ENCODE data around the gene PBX1. TPM values are rescaled to one million over a fixed set of nuclear protein-coding genes. Genes with fewer than 3 reads are reported as not detected.

The PBX1 gene
- total RNA-seq, 2 donors from 2014 or later = 59.9 to 79.2 TPM

GRCh38 chr1:164716992-164717703, 158.2 kb downstream of the PBX1 start:
- Histone ChIP-seq H3K9me3 (ENCODE audit: control insufficient read depth, low read length) (no peaks in the 10 kb centered on the region), H3K4me3 (ENCODE audit: low read length) (no peak overlapping the region), H3K9ac (ENCODE audit: extremely low read depth, low read length, poor library complexity, severe bottlenecking) (no peak overlapping the region), H3K27me3 (ENCODE audit: control insufficient read depth, insufficient read depth, low read length, poor library complexity, severe bottlenecking) (no peaks in the 10 kb centered on the region), H3K36me3 (ENCODE audit: control insufficient read depth, insufficient read depth, low read length) (no peaks in the 10 kb centered on the region), H3K4me1 (ENCODE audit: control insufficient read depth, insufficient read depth, low read length) (no peaks in the 10 kb centered on the region), H3K27ac (ENCODE audit: low read depth, low read length) (no peak overlapping the region)
- H3K4me3 Mint-ChIP-seq = no peak overlapping the region
- H3K9me3 Mint-ChIP-seq = no peaks in the 10 kb centered on the region
- H3K27ac Mint-ChIP-seq = no peak overlapping the region
- no peaks in the 10 kb centered on the region for H3K27me3 Mint-ChIP-seq (ENCODE audit: insufficient read depth)
- no peaks in the 10 kb centered on the region for H3K36me3 Mint-ChIP-seq (ENCODE audit: low read depth)
- no peak for DNase-seq
- 93 to 94% methylated on average over 5 to 8 of the region's 8 CpGs for WGBS, 2 experiments (ENCODE audit: insufficient coverage in 1 of 2, insufficient read length in 1 of 2)
- TF ChIP-seq CTCF (conservative IDR thresholded peaks at IDR 0.05) = no peak
- H3K4me1 Mint-ChIP-seq = peaks cover 21% of the 10 kb centered on the region

DNA sequence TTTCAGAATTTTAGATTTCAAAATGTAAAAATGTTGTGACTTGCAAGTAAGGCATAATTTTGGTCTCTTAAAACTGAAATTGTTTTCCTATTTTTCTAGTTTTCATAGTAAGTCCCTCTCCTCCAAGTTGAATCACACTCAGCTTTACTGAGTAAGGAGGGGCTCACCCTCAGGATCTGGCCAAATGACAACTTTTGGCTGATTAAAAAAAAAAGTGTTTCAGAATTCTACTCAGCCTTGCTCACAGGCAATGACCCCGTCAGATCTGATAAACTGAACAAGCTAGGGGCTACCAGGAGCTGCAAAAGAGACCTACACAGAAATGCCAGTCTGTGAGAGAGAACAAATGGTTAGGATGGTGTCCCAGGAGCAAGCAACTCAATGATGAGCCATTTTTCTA, 159.8 kb downstream of the PBX1 start:
- H3K9ac ChIP-seq (ENCODE audit: extremely low read depth, low read length, poor library complexity, severe bottlenecking) = no peak overlapping the region
- DNase-seq = no peak
- no peaks in the 10 kb centered on the region for H3K27me3 ChIP-seq (ENCODE audit: control insufficient read depth, insufficient read depth, low read length, poor library complexity, severe bottlenecking)
- Mint-ChIP-seq H3K4me1 (peaks cover 10% of the 10 kb centered on the region), H3K4me3 (no peak overlapping the region), H3K36me3 (ENCODE audit: low read depth) (peaks cover 2% of the 10 kb centered on the region), H3K27me3 (ENCODE audit: insufficient read depth) (no peaks in the 10 kb centered on the region), H3K27ac (no peak overlapping the region), H3K9me3 (no peaks in the 10 kb centered on the region)
- WGBS, 2 experiments (ENCODE audit: insufficient coverage in 1 of 2, insufficient read length in 1 of 2) = 89 to 92% methylated on average over 1 of the region's 1 CpG
- TF ChIP-seq CTCF (conservative IDR thresholded peaks at IDR 0.05) = no peak
- no peaks in the 10 kb centered on the region for H3K9me3 ChIP-seq (ENCODE audit: control insufficient read depth, low read length)
- no peaks in the 10 kb centered on the region for H3K4me1 ChIP-seq (ENCODE audit: control insufficient read depth, insufficient read depth, low read length)
- no peaks in the 10 kb centered on the region for H3K36me3 ChIP-seq (ENCODE audit: control insufficient read depth, insufficient read depth, low read length)
- H3K4me3 ChIP-seq (ENCODE audit: low read length) = no peak overlapping the region
- no peak overlapping the region for H3K27ac ChIP-seq (ENCODE audit: low read depth, low read length)

GRCh38 chr1:164719676-164720439, 160.9 kb downstream of the PBX1 start:
- no peak for TF ChIP-seq CTCF (conservative IDR thresholded peaks at IDR 0.05)
- H3K27me3 ChIP-seq (ENCODE audit: control insufficient read depth, insufficient read depth, low read length, poor library complexity, severe bottlenecking) = no peaks in the 10 kb centered on the region
- DNase-seq = no peak
- Mint-ChIP-seq H3K9me3 (no peaks in the 10 kb centered on the region), H3K36me3 (ENCODE audit: low read depth) (peaks cover 2% of the 10 kb centered on the region), H3K4me3 (no peak overlapping the region), H3K27ac (no peak overlapping the region), H3K27me3 (ENCODE audit: insufficient read depth) (no peaks in the 10 kb centered on the region), H3K4me1 (peaks cover 19% of the 10 kb centered on the region)
- H3K9ac ChIP-seq (ENCODE audit: extremely low read depth, low read length, poor library complexity, severe bottlenecking) = no peak overlapping the region
- H3K4me1 ChIP-seq (ENCODE audit: control insufficient read depth, insufficient read depth, low read length) = no peaks in the 10 kb centered on the region
- 93 to 100% methylated on average over 4 to 8 of the region's 8 CpGs for WGBS, 2 experiments (ENCODE audit: insufficient coverage in 1 of 2, insufficient read length in 1 of 2)
- H3K9me3 ChIP-seq (ENCODE audit: control insufficient read depth, low read length) = no peaks in the 10 kb centered on the region
- no peak overlapping the region for H3K4me3 ChIP-seq (ENCODE audit: low read length)
- no peaks in the 10 kb centered on the region for H3K36me3 ChIP-seq (ENCODE audit: control insufficient read depth, insufficient read depth, low read length)
- H3K27ac ChIP-seq (ENCODE audit: low read depth, low read length) = peak overlapping the region; percentile 12

Data from endodermal cell (in vitro differentiated cells).